Kidney (tissue), 14 donors: ENCODE measurements around the gene MLPH. TPM values are rescaled to one million over a fixed set of nuclear protein-coding genes. Genes with fewer than 3 reads are reported as not detected.

Experiments
- DNase-seq, 5 donors: peaks; one replicate each; pipeline ENCODE4 v3.0.0-alpha.2; 2013 to 2020
- FAIRE-seq: peaks from 2 replicates; lab custom pipeline; 2012; peaks lifted over from hg19 to GRCh38; lab: Jason Lieb, UNC
- H3K27ac ChIP-seq, 2 donors: one replicate each; pipeline ENCODE4 v1.7.0; 2013; ENCODE audit warnings: low read depth in 2 of 2, low read length in 2 of 2, inconsistent platforms in 1 of 2
- H3K27me3 ChIP-seq: one replicate; pipeline ENCODE4 v1.7.1; 2013; ENCODE audit warnings: low read length, inconsistent platforms; ENCODE audit not compliant: control insufficient read depth, insufficient read depth
- H3K36me3 ChIP-seq, 3 donors: one replicate each; pipeline versions ENCODE4 v1.7.0 to v1.7.1; 2013; ENCODE audit warnings: low read length in 3 of 3, control low read depth in 1 of 3, inconsistent platforms in 1 of 3; ENCODE audit not compliant: insufficient read depth in 3 of 3, control insufficient read depth in 2 of 3
- H3K4me1 ChIP-seq, 3 donors: one replicate each; pipeline versions ENCODE4 v1.7.0 to v1.7.1; 2013; ENCODE audit warnings: low read length in 3 of 3, inconsistent platforms in 1 of 3, low read depth in 1 of 3; ENCODE audit not compliant: control insufficient read depth in 2 of 3, insufficient read depth in 2 of 3
- H3K4me3 ChIP-seq, 3 donors: one replicate each; pipeline versions ENCODE4 v1.7.0 to v1.8.1; 2013; ENCODE audit warnings: low read length in 3 of 3, control low read depth in 1 of 3, inconsistent platforms in 1 of 3
- H3K9ac ChIP-seq, 3 donors: one replicate each; pipeline versions ENCODE4 v1.7.0 to v1.7.1; 2013; ENCODE audit warnings: low read length in 3 of 3, control low read depth in 1 of 3, inconsistent platforms in 1 of 3
- H3K9me3 ChIP-seq, 3 donors: one replicate each; pipeline versions ENCODE4 v1.7.0 to v1.7.1; 2013; ENCODE audit warnings: low read length in 3 of 3, control low read depth in 1 of 3, inconsistent platforms in 1 of 3; ENCODE audit not compliant: control insufficient read depth in 2 of 3, insufficient read depth in 1 of 3
- intact Hi-C: fragments of 100-400 bp; cut with DNase I; formaldehyde crosslinking; loops from one replicate; pipeline ENCODE4 v1.11.1; 2022
- polyA plus RNA-seq: library from polyadenylated mRNA; stranded (reverse); fragments of 350-450 nt; fragmentation: Illumina TruSeq; extraction: RNeasy Lipid Tissue Mini Kit (QIAGEN cat#74804); gene quantifications from one replicate; pipeline ENCODE4 v1.2.3, GENCODE V29; 2014; ENCODE audit warnings: low read depth, low replicate concordance; ENCODE audit not compliant: insufficient read depth
- total RNA-seq: library from RNA; stranded (reverse); fragmentation: NEBNext Ultra II Directional; extraction: Animal tissue kit (Norgen Biotek cat#: 25700); gene quantifications from one replicate; pipeline ENCODE4 v1.2.1, GENCODE V29; 2021
- TF ChIP-seq, protein P1 (sequence below): IDR thresholded peaks from 3 replicates; pipeline ENCODE4 v1.5.1; 2012; ENCODE audit warnings: mild to moderate bottlenecking, moderate library complexity, borderline replicate concordance; ENCODE audit not compliant: insufficient read depth; ENCODE audit errors: extremely low read depth
- donor health status: control.
- donor health status: control.
- donor health status: control.
- donor health status: control.
- donor health status: control.
- donor health status: DM: yes; HTN: yes; CAD: no.
- donor health status: Normal renal cell carcinoma (clear cell type).

Gene MLPH
- total and polyA plus RNA-seq, 2 donors from 2014 or later, result 4.6 to 9.6 TPM

DNA sequence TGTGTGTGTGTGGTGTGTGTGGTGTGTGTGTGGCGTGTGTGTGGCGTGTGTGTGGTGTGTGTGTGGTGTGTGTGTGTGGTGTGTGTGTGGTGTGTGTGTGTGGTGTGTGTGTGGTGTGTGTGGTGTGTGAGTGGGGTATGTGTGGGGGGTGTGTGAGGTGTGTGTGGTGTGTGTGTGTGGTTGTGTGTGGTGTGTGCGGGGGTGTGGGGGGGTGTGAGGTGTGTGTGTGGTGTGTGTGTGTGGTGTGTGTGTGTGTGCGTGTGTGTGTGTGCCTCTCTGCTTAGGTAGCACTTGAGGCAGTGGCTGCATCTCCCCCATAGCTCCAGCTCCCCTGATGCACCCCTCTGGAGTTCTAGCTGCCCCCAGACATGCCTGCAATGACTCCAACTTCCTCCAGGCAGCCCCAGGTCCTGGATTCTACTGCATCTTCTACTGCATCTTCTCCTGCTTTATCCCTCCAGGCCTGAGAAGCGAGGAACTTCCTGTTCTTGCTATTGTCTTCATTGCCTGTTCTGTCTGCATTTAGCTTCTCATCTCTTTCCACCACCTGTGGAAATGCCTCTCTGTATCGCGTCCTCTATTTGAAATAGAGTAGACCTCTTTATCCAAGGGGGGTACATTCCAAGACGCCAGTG, 22.2 kb upstream of the MLPH start:
- FAIRE-seq, result no peak
- H3K4me3 ChIP-seq, result no peak overlapping the region
- TF ChIP-seq, protein P1, sequence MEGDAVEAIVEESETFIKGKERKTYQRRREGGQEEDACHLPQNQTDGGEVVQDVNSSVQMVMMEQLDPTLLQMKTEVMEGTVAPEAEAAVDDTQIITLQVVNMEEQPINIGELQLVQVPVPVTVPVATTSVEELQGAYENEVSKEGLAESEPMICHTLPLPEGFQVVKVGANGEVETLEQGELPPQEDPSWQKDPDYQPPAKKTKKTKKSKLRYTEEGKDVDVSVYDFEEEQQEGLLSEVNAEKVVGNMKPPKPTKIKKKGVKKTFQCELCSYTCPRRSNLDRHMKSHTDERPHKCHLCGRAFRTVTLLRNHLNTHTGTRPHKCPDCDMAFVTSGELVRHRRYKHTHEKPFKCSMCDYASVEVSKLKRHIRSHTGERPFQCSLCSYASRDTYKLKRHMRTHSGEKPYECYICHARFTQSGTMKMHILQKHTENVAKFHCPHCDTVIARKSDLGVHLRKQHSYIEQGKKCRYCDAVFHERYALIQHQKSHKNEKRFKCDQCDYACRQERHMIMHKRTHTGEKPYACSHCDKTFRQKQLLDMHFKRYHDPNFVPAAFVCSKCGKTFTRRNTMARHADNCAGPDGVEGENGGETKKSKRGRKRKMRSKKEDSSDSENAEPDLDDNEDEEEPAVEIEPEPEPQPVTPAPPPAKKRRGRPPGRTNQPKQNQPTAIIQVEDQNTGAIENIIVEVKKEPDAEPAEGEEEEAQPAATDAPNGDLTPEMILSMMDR, result no peak
- no peaks in the 10 kb centered on the region for H3K36me3 ChIP-seq
- intact Hi-C loops, result no loop called here
- H3K9me3 ChIP-seq, result no peaks in the 10 kb centered on the region
- H3K9ac ChIP-seq, result no peak overlapping the region
- no peaks in the 10 kb centered on the region for H3K4me1 ChIP-seq
- H3K27ac ChIP-seq, result no peak overlapping the region
- H3K27me3 ChIP-seq, result no peaks in the 10 kb centered on the region
- no peak for DNase-seq

- FAIRE-seq (no peak), DNase-seq (no peak)
- Histone ChIP-seq H3K36me3 (no peaks in the 10 kb centered on the region), H3K9me3 (no peaks in the 10 kb centered on the region), H3K9ac (no peak overlapping the region), H3K4me3 (no peak overlapping the region), H3K27ac (no peak overlapping the region), H3K4me1 (no peaks in the 10 kb centered on the region), H3K27me3 (no peaks in the 10 kb centered on the region)
- TF ChIP-seq, protein P1, result no peak
- intact Hi-C loops, result no loop called here
Measured at GRCh38 chr2:237465515-237466148, 21.4 kb upstream of the MLPH start.

- FAIRE-seq, result no peak
- Histone ChIP-seq H3K27me3 (no peaks in the 10 kb centered on the region), H3K9me3 (no peaks in the 10 kb centered on the region), H3K27ac (no peak overlapping the region), H3K4me1 (no peaks in the 10 kb centered on the region), H3K4me3 (no peak overlapping the region), H3K36me3 (no peaks in the 10 kb centered on the region), H3K9ac (no peak overlapping the region)
- TF ChIP-seq, protein P1, result no peak
- DNase-seq, result peak in 2 of 5 donors; percentile 50 to 80
- intact Hi-C loops, result no loop called here
Measured at GRCh38 chr2:237466211-237466610, 20.8 kb upstream of the MLPH start.
